PC-3 (cell line): ENCODE data around the gene ASPA.

Experiments used
- EZH2 ChIP-seq: fragments of 300-600 bp; sonication (generic); IDR thresholded peaks from one replicate; pipeline ENCODE4 v1.6.1; 2017; ENCODE audit warnings: antibody characterized with exemption, mild to moderate bottlenecking, low read length; ENCODE audit not compliant: unreplicated experiment
- EZH2phosphoT487 ChIP-seq: fragments of 300-600 bp; sonication (generic); IDR thresholded peaks from 2 replicates; pipeline ENCODE4 v1.6.1; 2018; ENCODE audit warnings: mild to moderate bottlenecking, antibody characterized with exemption, low read length, borderline replicate concordance
- TF ChIP-seq, protein P1 (sequence below): fragments of 300-600 bp; sonication (generic); conservative IDR thresholded peaks from 2 replicates; pipeline ENCODE4 v1.5.1; 2017; ENCODE audit warnings: antibody characterized with exemption, low read depth, mild to moderate bottlenecking, low read length

DNA sequence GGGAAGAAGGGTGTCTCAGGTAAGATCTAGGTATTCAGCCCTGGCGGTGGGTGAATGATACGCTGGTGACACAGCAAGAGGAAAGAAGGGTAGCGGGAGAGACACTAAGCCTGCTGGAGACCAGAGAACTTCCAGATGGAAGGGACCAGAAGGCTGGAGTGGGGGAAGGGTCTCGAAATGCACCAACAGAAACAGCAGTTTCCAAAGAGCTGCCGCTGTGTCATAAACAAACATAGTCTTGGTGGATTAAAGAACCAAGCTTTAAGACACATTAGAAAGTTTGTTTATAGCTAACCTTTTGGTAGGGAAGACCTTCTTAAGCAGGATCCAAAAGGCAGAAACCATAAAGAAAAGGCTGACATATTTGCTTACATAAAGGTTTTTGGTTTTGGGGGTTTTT, 60.9 kb downstream of the ASPA start:
- TF ChIP-seq, protein P1, sequence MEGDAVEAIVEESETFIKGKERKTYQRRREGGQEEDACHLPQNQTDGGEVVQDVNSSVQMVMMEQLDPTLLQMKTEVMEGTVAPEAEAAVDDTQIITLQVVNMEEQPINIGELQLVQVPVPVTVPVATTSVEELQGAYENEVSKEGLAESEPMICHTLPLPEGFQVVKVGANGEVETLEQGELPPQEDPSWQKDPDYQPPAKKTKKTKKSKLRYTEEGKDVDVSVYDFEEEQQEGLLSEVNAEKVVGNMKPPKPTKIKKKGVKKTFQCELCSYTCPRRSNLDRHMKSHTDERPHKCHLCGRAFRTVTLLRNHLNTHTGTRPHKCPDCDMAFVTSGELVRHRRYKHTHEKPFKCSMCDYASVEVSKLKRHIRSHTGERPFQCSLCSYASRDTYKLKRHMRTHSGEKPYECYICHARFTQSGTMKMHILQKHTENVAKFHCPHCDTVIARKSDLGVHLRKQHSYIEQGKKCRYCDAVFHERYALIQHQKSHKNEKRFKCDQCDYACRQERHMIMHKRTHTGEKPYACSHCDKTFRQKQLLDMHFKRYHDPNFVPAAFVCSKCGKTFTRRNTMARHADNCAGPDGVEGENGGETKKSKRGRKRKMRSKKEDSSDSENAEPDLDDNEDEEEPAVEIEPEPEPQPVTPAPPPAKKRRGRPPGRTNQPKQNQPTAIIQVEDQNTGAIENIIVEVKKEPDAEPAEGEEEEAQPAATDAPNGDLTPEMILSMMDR, result no peak
- TF ChIP-seq EZH2phosphoT487 (no peak), EZH2 (no peak)
